Subcutaneous abdominal adipose tissue (tissue), 5 donors: ENCODE results near the gene PDGFRA.
A peak's percentile ranks its signal among the peaks of the same experiment; 100 is the strongest.

ENCODE experiments used
- H3K27ac ChIP-seq: one replicate; pipeline ENCODE4 v1.7.0; 2013; ENCODE audit warnings: low read depth, mild to moderate bottlenecking, inconsistent platforms, low read length, moderate library complexity
- H3K27me3 ChIP-seq, 5 donors: one replicate each; pipeline ENCODE4 v1.7.0; 2013; ENCODE audit warnings: low read length in 5 of 5, inconsistent platforms in 1 of 5; ENCODE audit not compliant: control insufficient read depth in 5 of 5, insufficient read depth in 4 of 5
- H3K36me3 ChIP-seq, 5 donors: one replicate each; pipeline ENCODE4 v1.7.0; 2013; ENCODE audit warnings: low read length in 5 of 5; ENCODE audit not compliant: control insufficient read depth in 5 of 5, insufficient read depth in 5 of 5
- H3K4me1 ChIP-seq, 5 donors: one replicate each; pipeline ENCODE4 v1.7.0; 2013; ENCODE audit warnings: low read length in 5 of 5, mild to moderate bottlenecking in 3 of 5, moderate library complexity in 1 of 5; ENCODE audit not compliant: control insufficient read depth in 5 of 5, insufficient read depth in 5 of 5
- H3K4me3 ChIP-seq, 5 donors: one replicate each; pipeline ENCODE4 v1.7.0; 2013; ENCODE audit warnings: low read length in 5 of 5, low read depth in 1 of 5
- H3K9ac ChIP-seq, 5 donors: one replicate each; pipeline ENCODE4 v1.7.0; 2013; ENCODE audit warnings: low read length in 5 of 5, mild to moderate bottlenecking in 4 of 5, moderate library complexity in 3 of 5
- H3K9me3 ChIP-seq, 5 donors: one replicate each; pipeline ENCODE4 v1.7.0; 2013; ENCODE audit warnings: low read length in 5 of 5; ENCODE audit not compliant: control insufficient read depth in 5 of 5
- donor health status: healthy.
- donor health status: healthy.
- donor health status: healthy.
- donor health status: healthy.
- donor health status: healthy.

The PDGFRA gene

DNA sequence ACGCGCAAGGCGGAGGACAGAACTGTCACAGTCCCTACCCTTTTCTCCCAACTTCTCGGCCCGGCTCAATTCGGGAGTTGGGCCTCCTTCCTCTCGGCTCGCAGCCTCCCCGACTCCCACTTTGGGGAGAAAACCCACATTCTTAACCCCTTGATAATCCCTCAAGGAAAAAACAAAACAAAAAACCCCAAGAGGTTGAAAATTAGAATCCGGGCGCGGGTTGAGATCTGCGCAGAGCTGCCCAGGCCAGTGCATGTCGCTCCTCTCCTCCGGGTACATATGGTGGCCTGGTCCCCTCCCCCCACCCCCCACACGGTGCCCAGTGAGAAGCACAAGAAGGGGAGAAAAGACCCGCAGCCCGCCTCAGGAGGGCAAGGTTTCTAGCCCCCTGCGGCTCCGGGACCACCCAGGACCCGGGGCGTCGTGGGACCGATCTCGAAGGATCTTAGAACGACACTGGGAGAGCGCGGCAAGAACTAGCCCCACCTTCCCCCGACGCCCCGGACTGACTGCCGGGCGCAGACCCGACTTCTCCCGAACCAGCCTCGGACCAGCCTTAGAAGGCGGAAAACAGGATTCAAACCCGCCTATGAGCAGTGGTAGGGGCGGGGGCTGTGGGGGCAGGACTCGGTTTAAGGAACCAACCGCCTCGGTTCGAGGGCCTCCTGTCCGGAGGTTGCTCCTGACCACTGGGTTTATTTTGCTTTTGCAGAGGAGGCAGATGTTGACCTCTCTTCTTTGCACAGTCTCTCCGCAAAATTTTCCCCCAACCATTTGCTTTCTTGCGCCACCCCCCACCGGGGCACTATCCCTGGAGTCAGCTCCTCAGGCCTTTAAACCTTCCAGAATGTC lies 2.5 kb upstream of the PDGFRA start:
- Histone ChIP-seq H3K27me3 (peaks cover 43 to 76% (median 61%) of the 10 kb centered on the region in 5 donors), H3K4me3 (peak overlapping the region; percentile 61 to 73 (median 64)), H3K4me1 (peaks cover 1 to 53% (median 50%) of the 10 kb centered on the region in 5 donors), H3K27ac (peak overlapping the region; percentile 16), H3K9ac (peak overlapping the region in 3 of 5 donors; percentile 51 to 56 (median 52)), H3K36me3 (no peaks in the 10 kb centered on the region), H3K9me3 (no peaks in the 10 kb centered on the region)

DNA sequence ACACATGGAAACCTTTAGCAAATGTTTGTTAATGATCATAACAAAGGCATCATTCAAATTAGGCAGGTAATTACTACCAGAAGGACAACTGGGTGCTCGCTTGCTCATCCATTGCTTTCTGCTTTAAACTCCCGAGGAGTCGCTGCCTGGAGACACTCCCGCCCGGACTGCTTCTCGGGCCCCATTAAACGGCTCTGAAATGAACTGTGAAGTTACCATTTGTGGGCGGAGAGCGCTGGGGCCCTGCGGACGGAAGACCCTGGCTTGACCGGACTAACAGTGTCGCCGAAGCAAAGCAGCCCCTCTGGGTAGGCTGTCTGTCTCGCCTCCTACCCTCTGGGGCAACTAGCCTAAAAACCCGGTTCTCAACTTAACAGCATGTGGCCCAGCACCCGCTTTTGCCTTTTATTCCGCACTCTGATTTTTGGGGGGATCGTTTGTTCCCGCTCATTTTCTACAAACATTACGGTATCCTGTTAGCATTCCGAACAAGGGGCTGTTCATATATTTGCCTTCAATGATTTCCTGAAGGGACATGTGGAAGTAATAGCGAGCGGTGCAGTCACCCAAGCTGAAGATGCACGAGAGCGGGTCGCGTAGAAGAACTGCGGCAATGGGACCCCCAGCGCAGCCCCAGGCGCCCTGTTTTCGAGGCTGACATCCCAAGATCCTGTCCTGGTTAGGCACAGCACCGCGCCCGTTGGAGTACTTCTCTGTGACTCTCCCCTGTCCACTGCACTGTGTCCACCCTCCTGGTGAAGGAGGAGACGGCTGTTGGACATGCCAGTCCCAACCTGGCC lies 1.6 kb upstream of the PDGFRA start:
- Histone ChIP-seq H3K9me3 (no peaks in the 10 kb centered on the region), H3K9ac (peak overlapping the region in 2 of 5 donors; percentile 19 to 37), H3K27me3 (peaks cover 50 to 81% (median 69%) of the 10 kb centered on the region in 5 donors), H3K4me3 (peak overlapping the region; percentile 61 to 68 (median 64)), H3K27ac (peak overlapping the region; percentile 62), H3K4me1 (peaks cover 1 to 61% (median 58%) of the 10 kb centered on the region in 5 donors), H3K36me3 (no peaks in the 10 kb centered on the region)

DNA sequence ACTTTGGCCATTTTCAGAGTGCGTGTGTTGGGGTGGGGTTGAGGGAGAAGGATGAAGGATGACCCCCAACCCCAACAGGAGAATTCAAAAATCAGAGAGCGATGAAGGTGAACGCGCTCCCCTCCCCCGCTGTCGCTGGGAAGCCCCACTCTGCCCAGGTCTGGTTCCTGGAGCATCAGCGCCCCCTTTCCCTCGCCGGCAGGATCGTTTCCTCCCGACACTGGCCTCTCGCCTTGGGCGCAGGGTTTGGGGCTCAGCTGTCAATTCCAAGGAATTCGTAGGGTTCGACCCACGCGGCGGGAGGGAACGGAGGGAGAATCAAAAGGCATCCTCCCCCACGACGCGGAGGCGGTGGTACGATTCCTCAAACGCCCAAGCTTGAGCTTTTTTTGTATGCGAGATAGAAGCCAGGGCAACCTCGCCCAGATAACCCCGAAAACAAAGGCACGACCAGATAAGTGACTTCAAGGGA lies 1.0 kb upstream of the PDGFRA start:
- Histone ChIP-seq H3K4me3 (peak overlapping the region; percentile 61 to 68 (median 64)), H3K36me3 (no peaks in the 10 kb centered on the region), H3K27me3 (peaks cover 50 to 81% (median 70%) of the 10 kb centered on the region in 5 donors), H3K9me3 (no peaks in the 10 kb centered on the region), H3K4me1 (peaks cover 1 to 64% (median 62%) of the 10 kb centered on the region in 5 donors), H3K9ac (peak overlapping the region in 2 of 5 donors; percentile 43 to 47), H3K27ac (peak overlapping the region; percentile 62)

DNA sequence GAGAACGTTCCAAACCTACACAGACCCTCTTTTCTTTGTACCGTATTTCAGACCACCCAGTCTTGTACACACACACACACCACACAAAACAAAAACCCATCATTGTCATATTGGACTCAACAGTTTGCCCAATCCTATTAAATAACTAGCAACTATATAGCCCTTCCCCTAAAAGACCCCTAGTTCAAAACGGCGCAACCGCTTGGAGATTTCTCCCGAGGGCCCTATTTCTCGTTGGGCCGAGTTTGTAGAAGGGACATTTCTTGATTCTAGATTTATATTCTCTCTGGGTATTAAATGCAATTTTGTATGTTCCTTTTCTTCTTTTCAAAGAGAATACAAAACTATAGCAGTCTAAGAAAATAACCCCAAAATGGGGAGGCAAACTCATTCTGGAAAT lies 547 bp upstream of the PDGFRA start:
- peak overlapping the region; percentile 40 for H3K27ac ChIP-seq
- H3K4me1 ChIP-seq = peaks cover 1 to 68% (median 66%) of the 10 kb centered on the region in 5 donors
- H3K4me3 ChIP-seq = peak overlapping the region; percentile 51 to 68 (median 63)
- peak overlapping the region in 2 of 5 donors; percentile 43 to 47 for H3K9ac ChIP-seq
- no peaks in the 10 kb centered on the region for H3K36me3 ChIP-seq
- H3K9me3 ChIP-seq = no peaks in the 10 kb centered on the region
- peaks cover 50 to 81% (median 70%) of the 10 kb centered on the region in 5 donors for H3K27me3 ChIP-seq

DNA sequence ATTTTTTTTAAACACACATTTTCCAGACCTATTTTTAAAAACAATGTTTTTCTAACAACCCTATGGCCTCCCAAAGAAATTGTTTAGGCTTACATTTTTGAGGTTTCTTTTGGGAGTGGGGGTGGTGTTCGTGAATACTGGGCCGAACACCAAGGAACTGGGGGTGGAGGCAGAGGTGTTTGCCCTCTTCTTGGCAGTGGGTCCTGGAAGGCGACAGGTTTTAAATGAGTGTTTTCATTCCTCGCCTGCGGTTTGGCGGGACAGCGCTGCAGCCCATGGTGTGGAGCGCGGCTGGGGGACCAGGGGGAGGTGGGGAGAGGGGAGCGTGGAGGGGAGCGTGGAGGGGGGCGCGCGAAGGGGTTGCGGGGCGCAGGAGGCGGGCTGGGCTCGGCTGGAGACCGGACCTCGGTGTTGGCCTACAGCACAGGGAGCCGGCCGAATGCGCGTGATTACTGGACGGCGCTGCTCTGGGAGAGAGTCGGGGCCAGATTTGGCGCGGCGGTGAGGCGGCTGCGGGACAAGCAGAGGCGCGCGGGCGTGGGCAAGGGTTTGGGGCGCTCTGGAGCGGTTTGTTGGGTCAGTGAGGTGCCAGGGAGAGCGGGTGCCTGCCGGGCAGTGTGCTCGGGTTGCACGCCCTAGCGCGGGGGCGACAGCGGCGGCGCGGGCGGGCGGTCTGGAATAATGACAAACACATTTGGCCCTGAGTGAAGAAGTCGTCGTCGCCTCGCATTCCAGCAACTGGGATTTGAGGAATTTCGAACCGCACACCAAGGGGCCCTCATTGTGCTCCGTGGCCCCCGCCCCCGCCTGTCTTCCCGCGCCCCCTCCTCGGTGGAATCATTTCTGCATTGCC lies 764 bp downstream of the PDGFRA start:
- Histone ChIP-seq H3K4me3 (peak overlapping the region; percentile 35 to 74 (median 65)), H3K27ac (peak overlapping the region; percentile 40), H3K9ac (no peak overlapping the region), H3K9me3 (no peaks in the 10 kb centered on the region), H3K36me3 (no peaks in the 10 kb centered on the region), H3K4me1 (peaks cover 1 to 79% (median 75%) of the 10 kb centered on the region in 5 donors), H3K27me3 (peaks cover 49 to 72% (median 68%) of the 10 kb centered on the region in 5 donors)

DNA sequence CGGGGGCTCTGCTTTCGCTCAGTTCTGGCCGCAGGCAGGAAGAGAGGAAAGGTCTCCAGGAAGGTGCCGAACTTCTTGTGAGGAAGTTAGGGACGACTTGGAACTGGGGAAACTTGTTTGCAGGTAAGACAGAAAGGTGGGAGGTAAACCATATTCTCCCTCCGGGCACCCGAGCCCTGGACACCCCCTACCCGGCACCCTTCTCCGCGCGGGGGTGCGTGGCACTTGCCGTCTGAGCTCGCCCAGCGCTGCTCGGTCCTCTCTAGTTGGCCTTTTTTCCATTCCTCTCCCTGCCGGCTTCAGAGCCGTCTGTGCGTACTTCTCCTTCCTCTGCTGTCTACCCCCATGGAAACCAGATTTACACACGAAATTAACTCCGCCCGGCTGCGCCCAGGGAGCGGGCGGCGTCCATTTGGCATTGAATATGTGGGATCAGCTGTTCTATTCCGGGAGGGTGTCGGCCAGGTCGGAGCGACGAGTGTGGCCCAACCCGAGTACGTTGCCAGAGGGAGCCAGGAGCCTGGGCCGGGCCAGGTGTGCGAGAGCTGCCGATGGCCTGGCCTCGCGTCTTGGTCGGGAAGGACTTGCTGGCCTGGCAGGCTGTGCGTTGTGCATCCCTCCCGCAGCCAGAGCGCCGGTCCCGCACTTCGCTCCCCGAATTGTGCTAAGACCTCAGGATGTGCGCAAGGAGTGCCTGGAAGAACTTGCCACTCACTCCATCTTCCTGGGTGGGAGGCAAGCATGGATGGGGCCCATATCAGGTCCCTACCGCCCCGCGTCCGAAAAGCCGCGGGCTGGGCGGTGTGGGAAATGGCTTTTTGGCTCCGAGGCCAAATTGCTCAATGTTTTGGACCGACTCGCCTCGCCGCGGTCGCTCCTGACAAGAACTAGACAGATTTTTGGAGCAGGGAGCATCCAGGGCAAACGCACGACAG lies 1.7 kb downstream of the PDGFRA start:
- Histone ChIP-seq H3K4me1 (peaks cover 1 to 72% (median 69%) of the 10 kb centered on the region in 5 donors), H3K9ac (peak overlapping the region in 1 of 5 donors; percentile 4), H3K4me3 (peak overlapping the region; percentile 35 to 74 (median 65))

DNA sequence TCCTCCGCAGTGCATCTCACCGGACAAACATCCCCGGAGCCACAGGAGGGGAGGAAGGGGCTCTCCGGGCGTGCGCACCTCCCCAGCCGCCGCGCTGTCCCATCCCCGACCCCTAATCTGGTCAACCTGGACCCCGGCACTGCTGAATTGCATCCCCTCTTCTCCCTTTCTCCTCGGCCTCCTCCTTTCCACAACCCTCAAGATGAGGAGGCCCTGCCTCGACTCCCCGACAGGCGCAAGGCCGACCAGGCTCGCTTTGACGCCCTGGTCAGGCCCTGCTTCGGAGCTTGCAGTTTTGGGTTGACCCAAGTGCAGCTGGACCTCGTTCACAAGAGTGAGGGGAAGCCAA lies 2.3 kb downstream of the PDGFRA start:
- peak overlapping the region in 1 of 5 donors; percentile 4 for H3K9ac ChIP-seq
- peaks cover 43 to 62% (median 54%) of the 10 kb centered on the region in 5 donors for H3K27me3 ChIP-seq
- H3K27ac ChIP-seq = peak overlapping the region; percentile 57
- H3K4me3 ChIP-seq = peak overlapping the region in 4 of 5 donors; percentile 35 to 74 (median 68)
- H3K4me1 ChIP-seq = peaks cover 1 to 66% (median 63%) of the 10 kb centered on the region in 5 donors
- no peaks in the 10 kb centered on the region for H3K36me3 ChIP-seq
- H3K9me3 ChIP-seq = no peaks in the 10 kb centered on the region

More for the DNA sequence above, 1.7 kb downstream of the PDGFRA start:
- Histone ChIP-seq H3K36me3 (no peaks in the 10 kb centered on the region), H3K27ac (peak overlapping the region; percentile 57), H3K27me3 (peaks cover 43 to 64% (median 59%) of the 10 kb centered on the region in 5 donors), H3K9me3 (no peaks in the 10 kb centered on the region)

DNA sequence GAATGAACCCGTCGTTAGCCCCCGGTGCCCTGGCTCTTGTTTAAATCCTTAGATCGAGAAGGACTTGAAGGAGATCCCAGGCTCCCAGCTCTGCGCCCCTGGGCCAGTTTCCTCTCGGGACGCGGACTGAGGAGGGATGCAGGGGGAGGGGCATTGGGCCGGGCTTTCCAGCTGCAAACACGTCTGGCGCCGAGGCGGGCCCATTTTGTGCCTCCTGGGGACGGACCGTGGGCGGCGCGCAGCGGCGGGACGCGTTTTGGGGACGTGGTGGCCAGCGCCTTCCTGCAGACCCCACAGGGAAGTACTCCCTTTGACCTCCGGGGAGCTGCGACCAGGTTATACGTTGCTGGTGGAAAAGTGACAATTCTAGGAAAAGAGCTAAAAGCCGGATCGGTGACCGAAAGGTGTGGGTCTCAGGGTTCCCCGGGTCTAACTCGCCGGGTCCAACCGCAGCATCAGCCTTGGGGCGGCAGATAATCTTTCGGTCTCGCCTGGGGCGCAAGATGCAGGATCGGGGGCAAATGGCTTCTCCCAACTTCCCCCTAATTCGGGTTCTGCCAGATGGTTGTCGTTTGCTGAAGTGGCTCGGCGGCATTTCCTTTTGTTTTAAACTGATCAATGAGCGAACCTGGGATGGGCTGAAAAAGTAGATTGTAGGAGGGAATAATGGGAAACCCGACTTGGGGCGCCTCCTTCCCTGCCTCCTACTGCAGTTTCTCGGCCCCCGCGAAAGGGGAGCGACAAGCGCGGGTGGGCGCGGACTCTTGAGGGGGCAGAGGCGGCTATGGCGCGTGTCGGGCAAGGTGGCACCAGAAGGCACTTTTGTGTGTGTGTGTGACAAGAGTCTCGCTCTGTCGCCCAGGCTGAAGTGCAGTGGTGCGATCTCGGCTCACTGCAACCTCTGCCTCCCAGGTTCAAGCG lies 2.9 kb downstream of the PDGFRA start:
- peaks cover 38 to 56% (median 48%) of the 10 kb centered on the region in 5 donors for H3K27me3 ChIP-seq
- H3K27ac ChIP-seq = no peak overlapping the region
- H3K9ac ChIP-seq = peak overlapping the region in 2 of 5 donors; percentile 2 to 14
- H3K36me3 ChIP-seq = no peaks in the 10 kb centered on the region
- no peaks in the 10 kb centered on the region for H3K9me3 ChIP-seq
- peaks cover 1 to 60% (median 57%) of the 10 kb centered on the region in 5 donors for H3K4me1 ChIP-seq
- peak overlapping the region; percentile 35 to 74 (median 65) for H3K4me3 ChIP-seq
